ENCODE measurements around the gene LRRC61.
A peak's percentile ranks its signal among the peaks of the same experiment; 100 is the strongest.

DNA sequence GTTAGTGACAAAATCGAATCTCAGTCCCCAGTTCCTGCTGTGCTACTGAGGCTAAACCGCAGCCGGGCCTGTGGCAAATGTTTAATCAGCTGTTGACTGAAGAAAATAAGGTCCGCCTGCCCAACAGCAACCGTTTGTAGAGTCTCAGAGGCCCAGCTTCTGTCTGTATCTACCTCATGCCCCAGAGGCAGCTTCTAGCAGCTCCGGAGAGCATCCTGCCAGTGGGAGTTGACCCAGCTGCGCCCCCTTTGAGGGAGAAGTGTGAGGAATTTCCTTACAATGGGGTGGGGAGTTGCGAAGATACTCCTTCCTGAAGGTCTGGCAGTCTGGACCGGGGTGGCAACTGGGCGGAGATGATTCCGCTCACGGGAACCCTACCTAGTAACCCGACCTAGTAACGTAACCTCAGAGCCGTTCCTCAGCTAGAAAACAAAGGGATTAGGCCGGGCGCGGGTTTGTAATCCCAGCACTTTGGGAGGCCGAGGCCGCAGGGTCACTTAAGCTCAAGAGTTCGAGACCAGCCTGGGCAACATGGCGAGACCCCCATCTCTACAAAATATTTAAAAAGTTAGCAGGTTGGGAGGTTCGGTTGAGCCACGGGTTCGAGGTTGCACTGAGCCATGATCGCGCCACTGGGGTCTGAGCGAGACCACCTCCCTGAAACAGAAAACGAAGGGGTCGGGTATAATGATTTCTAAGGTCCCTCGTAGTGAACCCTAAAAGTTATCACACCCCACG, 55.1 kb downstream of the LRRC61 start:
- TF ChIP-seq CTCF (IDR thresholded peaks at IDR 0.05) (peak in 1 of 4 donors; percentile 6), POLR2A (IDR thresholded peaks at IDR 0.05) (peak; percentile 45)
